ENCODE results near the gene KLC1.

KLC1 gene

GRCh38 chr14:103692159-103692558 lies 63.1 kb downstream of the KLC1 start:
- no peak for DNase-seq

- DNase-seq, result no peak
These were observed 63.9 kb downstream of the KLC1 start for GRCh38 chr14:103692871-103693270.

- no peak for DNase-seq
These were observed 64.5 kb downstream of the KLC1 start for GRCh38 chr14:103693515-103693914.

- no peak for DNase-seq
These were observed 65.6 kb downstream of the KLC1 start for GRCh38 chr14:103694572-103695026.

- no peak for DNase-seq
These were observed 66.5 kb downstream of the KLC1 start for GRCh38 chr14:103695296-103696069.

- no peak for DNase-seq
These were observed 67.0 kb downstream of the KLC1 start for GRCh38 chr14:103696070-103696402.

GRCh38 chr14:103696466-103697071 lies 67.6 kb downstream of the KLC1 start:
- no peak for DNase-seq

GRCh38 chr14:103697206-103697602 lies 68.2 kb downstream of the KLC1 start:
- DNase-seq, result no peak

GRCh38 chr14:103697603-103698379 lies 68.8 kb downstream of the KLC1 start:
- DNase-seq, result no peak

GRCh38 chr14:103698380-103699260 lies 69.6 kb downstream of the KLC1 start:
- DNase-seq, result peak in 1 of 2 experiments; percentile 29

- no peak for DNase-seq
These were observed 70.2 kb downstream of the KLC1 start for GRCh38 chr14:103699261-103699661.

- no peak for DNase-seq
These were observed 71.1 kb downstream of the KLC1 start for GRCh38 chr14:103699901-103700752.

GRCh38 chr14:103700753-103701490 lies 71.9 kb downstream of the KLC1 start:
- no peak for DNase-seq

GRCh38 chr14:103702095-103702494 lies 73.1 kb downstream of the KLC1 start:
- no peak for DNase-seq

GRCh38 chr14:103702497-103703432 lies 73.8 kb downstream of the KLC1 start:
- DNase-seq, result no peak

GRCh38 chr14:103703433-103704385 lies 74.7 kb downstream of the KLC1 start:
- no peak for DNase-seq

GRCh38 chr14:103704708-103705107 lies 75.7 kb downstream of the KLC1 start:
- no peak for DNase-seq

- DNase-seq, result no peak
These were observed 76.1 kb downstream of the KLC1 start for GRCh38 chr14:103705118-103705503.
